COLO829 (cell line): ENCODE measurements around the gene SWAP70.

Experiments
- DNase-seq: peaks from one replicate; pipeline ENCODE4 v3.0.0; 2012; ENCODE audit warnings: low spot score

Gene SWAP70

DNA sequence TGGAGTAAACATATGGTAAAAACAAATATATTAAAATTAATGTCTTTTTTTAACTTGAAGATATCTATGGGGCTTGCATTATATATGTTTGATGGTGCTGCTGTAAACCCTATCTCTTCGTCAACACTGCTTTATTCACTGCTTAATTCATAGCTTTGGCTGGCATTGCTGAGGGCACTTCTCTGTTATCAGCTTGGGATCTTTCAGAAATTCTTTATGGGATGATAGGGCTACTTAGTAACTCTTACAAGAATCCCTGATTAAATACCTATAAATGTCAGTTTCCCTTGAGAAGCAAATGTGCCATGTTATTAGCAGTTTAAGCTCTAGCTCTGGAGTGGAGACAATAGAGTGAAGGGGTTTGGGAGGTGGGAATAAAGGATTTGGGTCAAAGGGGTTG lies 112.3 kb downstream of the SWAP70 start:
- DNase-seq, result no peak

DNA sequence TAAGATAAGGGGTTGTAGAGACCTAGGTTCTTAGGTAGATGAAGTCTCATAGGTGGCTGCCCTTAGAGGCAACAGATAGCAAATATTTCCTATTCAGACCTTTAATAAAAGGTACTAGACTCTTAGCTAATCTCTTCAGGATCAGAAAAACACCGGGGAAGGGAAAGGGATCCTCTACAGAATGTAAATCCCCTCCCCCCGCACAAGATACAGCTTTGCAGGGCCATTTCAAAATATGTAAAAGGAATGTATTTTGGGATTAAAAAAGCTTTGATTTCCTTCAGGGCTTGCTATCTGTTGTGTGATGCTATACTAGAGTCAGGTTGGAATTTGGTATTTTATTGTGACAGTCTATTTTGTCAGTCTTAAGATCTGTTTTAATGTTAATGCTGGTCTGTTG lies 113.2 kb downstream of the SWAP70 start:
- DNase-seq, result no peak

- DNase-seq, result no peak
These were observed 113.6 kb downstream of the SWAP70 start for GRCh38 chr11:9777525-9777924.

- no peak for DNase-seq
These were observed 117.1 kb downstream of the SWAP70 start for GRCh38 chr11:9780929-9781328.

GRCh38 chr11:9783986-9784385 lies 120.1 kb downstream of the SWAP70 start:
- no peak for DNase-seq

GRCh38 chr11:9784602-9785315 lies 120.9 kb downstream of the SWAP70 start:
- DNase-seq, result no peak

- DNase-seq, result no peak
These were observed 123.4 kb downstream of the SWAP70 start for GRCh38 chr11:9787260-9787659.

- DNase-seq, result no peak
These were observed 124.2 kb downstream of the SWAP70 start for GRCh38 chr11:9787981-9788521.

GRCh38 chr11:9789910-9790309 lies 126.0 kb downstream of the SWAP70 start:
- DNase-seq, result no peak

DNA sequence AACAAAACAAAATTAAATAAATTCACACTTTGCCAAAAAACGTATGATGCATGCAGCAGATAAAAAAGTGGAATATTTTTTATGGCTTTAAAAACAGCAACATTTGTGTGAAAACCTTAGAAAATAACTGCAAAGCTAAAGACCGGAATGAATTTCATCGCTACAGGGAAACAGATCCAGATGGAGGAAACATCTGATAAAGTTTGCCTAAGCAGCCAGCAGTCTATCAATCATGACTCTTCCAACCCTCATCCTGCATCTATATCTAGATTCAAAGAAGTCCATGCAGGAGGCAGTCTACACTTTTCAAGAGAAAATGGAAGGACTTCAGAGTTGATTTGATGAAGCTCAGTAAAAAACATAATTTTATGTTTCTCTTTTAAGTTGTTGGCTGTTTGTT lies 126.8 kb downstream of the SWAP70 start:
- DNase-seq, result no peak

GRCh38 chr11:9796266-9796665 lies 132.4 kb downstream of the SWAP70 start:
- DNase-seq, result no peak

GRCh38 chr11:9796854-9797253 lies 133.0 kb downstream of the SWAP70 start:
- DNase-seq, result no peak

DNA sequence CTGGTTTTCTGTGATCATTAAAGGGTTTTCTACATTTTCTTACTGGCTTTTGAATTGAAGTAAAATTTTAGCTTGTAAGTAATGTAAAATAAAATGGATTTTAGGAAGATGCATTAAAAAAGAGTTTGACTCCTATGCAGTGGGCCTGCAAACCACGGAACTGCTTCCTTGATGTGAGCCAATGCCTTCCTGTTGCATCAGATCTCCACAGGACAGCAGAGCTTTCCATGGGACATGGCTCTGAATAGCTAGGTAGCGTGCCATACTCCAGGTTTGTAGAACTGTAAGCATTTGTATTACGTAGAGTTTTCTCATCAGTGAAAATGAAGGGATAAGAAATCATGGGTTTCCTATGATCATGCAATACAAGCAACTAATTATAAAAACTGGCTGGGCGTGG lies 133.4 kb downstream of the SWAP70 start:
- DNase-seq, result no peak

GRCh38 chr11:9799886-9800285 lies 136.0 kb downstream of the SWAP70 start:
- DNase-seq, result no peak

- no peak for DNase-seq
These were observed 138.5 kb downstream of the SWAP70 start for GRCh38 chr11:9802291-9802861.
